ENCODE measurements around the gene RBM18.

RBM18 gene

GRCh38 chr9:122188369-122188768 lies 76.3 kb downstream of the RBM18 start:
- DNase-seq (ENCODE audit: low read depth in 1 of 2, low spot score in 1 of 2), result no peak
- no peak for TF ChIP-seq JUND (IDR thresholded peaks at IDR 0.05; ENCODE audit: low read depth)
- in situ Hi-C loops (cut with HindIII; ENCODE audit: low pct_unique_long_range_greater_than_20kb, low sequenced_read_pairs), result no loop called here
